GM12891 (cell line): ENCODE data around the gene TOGARAM1.

ENCODE experiments used
- POLR2A ChIP-seq: IDR thresholded peaks from 2 replicates; pipeline ENCODE4 v1.6.1; 2011; ENCODE audit warnings: low read depth, low read length, control low read depth
- POLR2AphosphoS5 ChIP-seq: IDR thresholded peaks from 2 replicates; pipeline ENCODE4 v1.6.1; 2011; ENCODE audit warnings: low read depth, low read length, control low read depth
- SPI1 ChIP-seq: IDR thresholded peaks from 2 replicates; pipeline ENCODE4 v1.6.1; 2011; ENCODE audit warnings: low read depth, low read length, control low read depth

DNA sequence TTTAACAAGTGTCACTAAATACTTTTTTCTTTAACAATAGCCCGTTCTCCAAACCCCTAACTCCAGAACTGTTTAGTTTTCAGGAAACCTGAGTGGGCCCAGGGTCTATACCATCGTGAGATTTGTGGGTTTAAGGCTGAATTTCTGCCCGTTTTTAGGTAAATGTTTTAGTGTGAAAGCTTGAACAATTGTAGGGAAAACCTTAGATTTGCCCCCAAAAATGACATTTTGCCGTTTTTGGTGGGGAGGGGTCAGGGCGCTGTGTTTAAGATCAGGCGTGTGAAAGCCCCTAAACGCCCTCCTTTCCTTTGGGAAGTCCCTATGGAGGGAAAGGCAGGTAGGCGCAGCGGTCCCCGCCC lies 121.6 kb downstream of the TOGARAM1 start:
- TF ChIP-seq POLR2A (no peak), POLR2AphosphoS5 (no peak), SPI1 (no peak)
